HEK293 (cell line): Measurements from ENCODE around the gene PTPRN2.

Experiments used
- BCL11A ChIP-seq: fragments of 450-650 bp; formaldehyde crosslinking; IDR thresholded peaks from 2 replicates; pipeline ENCODE4 v1.5.1; 2016; ENCODE audit warnings: low read depth, missing biosample characterization, missing genetic modification characterization
- CTCF ChIP-seq: fragments of 450-650 bp; formaldehyde crosslinking; IDR thresholded peaks from 2 replicates; pipeline ENCODE4 v1.5.1; 2016; ENCODE audit warnings: missing biosample characterization, missing genetic modification characterization
- REST ChIP-seq: fragments of 450-650 bp; formaldehyde crosslinking; IDR thresholded peaks from 2 replicates; pipeline ENCODE4 v1.5.1; 2016; ENCODE audit warnings: missing biosample characterization, missing genetic modification characterization
- YY1 ChIP-seq: fragments of 450-650 bp; formaldehyde crosslinking; IDR thresholded peaks from 2 replicates; pipeline ENCODE4 v1.5.1; 2018; ENCODE audit warnings: missing biosample characterization, missing genetic modification characterization
- ZBTB21 ChIP-seq: fragments of 450-650 bp; formaldehyde crosslinking; IDR thresholded peaks from 2 replicates; pipeline ENCODE4 v1.5.1; 2017; ENCODE audit warnings: missing biosample characterization, missing genetic modification characterization
- ZFP37 ChIP-seq: fragments of 450-650 bp; formaldehyde crosslinking; IDR thresholded peaks from 2 replicates; pipeline ENCODE4 v1.5.1; 2016; ENCODE audit warnings: missing biosample characterization, missing genetic modification characterization
- ZNF18 ChIP-seq: fragments of 450-650 bp; formaldehyde crosslinking; IDR thresholded peaks from 2 replicates; pipeline ENCODE4 v1.5.1; 2016; ENCODE audit warnings: missing biosample characterization, missing genetic modification characterization
- ZNF248 ChIP-seq: fragments of 450-650 bp; formaldehyde crosslinking; IDR thresholded peaks from 2 replicates; pipeline ENCODE4 v1.5.1; 2017; ENCODE audit warnings: missing biosample characterization, missing genetic modification characterization
- ZNF335 ChIP-seq: fragments of 450-650 bp; formaldehyde crosslinking; conservative IDR thresholded peaks from 2 replicates; pipeline ENCODE4 v1.5.1; 2016; ENCODE audit warnings: missing biosample characterization, missing genetic modification characterization
- ZNF488 ChIP-seq: fragments of 450-650 bp; formaldehyde crosslinking; IDR thresholded peaks from 2 replicates; pipeline ENCODE4 v1.5.1; 2016; ENCODE audit warnings: missing biosample characterization, missing genetic modification characterization
- ZNF707 ChIP-seq: fragments of 450-650 bp; formaldehyde crosslinking; IDR thresholded peaks from 2 replicates; pipeline ENCODE4 v1.5.1; 2016; ENCODE audit warnings: missing biosample characterization, missing genetic modification characterization

GRCh38 chr7:158555034-158555520, 32.5 kb downstream of the PTPRN2 start:
- TF ChIP-seq ZFP37 (tag by site-specific recombination) (no peak), YY1 (tag by site-specific recombination) (no peak), ZNF707 (no peak), REST (tag by site-specific recombination) (no peak), ZBTB21 (tag by site-specific recombination) (no peak), CTCF (tag by site-specific recombination) (no peak), ZNF488 (tag by site-specific recombination) (no peak), ZNF18 (tag by site-specific recombination) (no peak), ZNF335 (tag by site-specific recombination) (no peak), BCL11A (tag by site-specific recombination) (no peak), ZNF248 (tag by site-specific recombination) (no peak)
